HG03457 (cell line): ENCODE results near the gene COG7.
"Not testable (repeated sequence)": the region's sequence is repeated elsewhere in the genome, so short reads cannot be mapped to it uniquely, and the experiment has no call there.

Source experiments
- ATAC-seq: cut with Tn5 transposase; IDR thresholded peaks from one replicate; pipeline ENCODE4 v1.9.1; 2021; ENCODE audit warnings: moderate number of reproducible peaks; ENCODE audit not compliant: unreplicated experiment

COG7 gene

GRCh38 chr16:23478566-23478965 lies 25.6 kb upstream of the COG7 start:
- no peak for ATAC-seq

GRCh38 chr16:23476289-23476688 lies 23.3 kb upstream of the COG7 start:
- ATAC-seq, result no peak

GRCh38 chr16:23469814-23470213 lies 16.8 kb upstream of the COG7 start:
- no peak for ATAC-seq

GRCh38 chr16:23466162-23466885 lies 13.3 kb upstream of the COG7 start:
- no peak for ATAC-seq

- no peak for ATAC-seq
These were observed 12.2 kb upstream of the COG7 start for GRCh38 chr16:23465179-23465578.

- ATAC-seq, result no peak
These were observed 11.2 kb upstream of the COG7 start for GRCh38 chr16:23464196-23464595.

- not testable (repeated sequence) for ATAC-seq
These were observed 10.0 kb upstream of the COG7 start for GRCh38 chr16:23462994-23463393.

- no peak for ATAC-seq
These were observed 506 bp upstream of the COG7 start for GRCh38 chr16:23453338-23454052.

GRCh38 chr16:23452221-23452571 lies 793 bp downstream of the COG7 start:
- no peak for ATAC-seq

- ATAC-seq, result no peak
These were observed 4.6 kb downstream of the COG7 start for GRCh38 chr16:23448392-23448791.

- ATAC-seq, result not testable (repeated sequence)
These were observed 15.4 kb downstream of the COG7 start for GRCh38 chr16:23437542-23437941.

GRCh38 chr16:23436951-23437350 lies 16.0 kb downstream of the COG7 start:
- no peak for ATAC-seq

GRCh38 chr16:23435500-23435899 lies 17.5 kb downstream of the COG7 start:
- no peak for ATAC-seq

- ATAC-seq, result no peak
These were observed 18.6 kb downstream of the COG7 start for GRCh38 chr16:23434380-23434779.

GRCh38 chr16:23433261-23433920 lies 19.6 kb downstream of the COG7 start:
- no peak for ATAC-seq

- ATAC-seq, result no peak
These were observed 20.5 kb downstream of the COG7 start for GRCh38 chr16:23432176-23433128.

- ATAC-seq, result no peak
These were observed 24.6 kb downstream of the COG7 start for GRCh38 chr16:23428351-23428750.

- no peak for ATAC-seq
These were observed 28.6 kb downstream of the COG7 start for GRCh38 chr16:23424292-23424958.

- no peak for ATAC-seq
These were observed 29.4 kb downstream of the COG7 start for GRCh38 chr16:23423496-23424049.

- ATAC-seq, result no peak
These were observed 33.0 kb downstream of the COG7 start for GRCh38 chr16:23420011-23420410.
